Left ventricle myocardium inferior (tissue), 1 donor: ENCODE data around the gene DISP3. TPM values are rescaled to one million over a fixed set of nuclear protein-coding genes. Genes with fewer than 3 reads are reported as not detected.

ENCODE experiments used
- DNase-seq: peaks from one replicate; pipeline ENCODE4 v3.0.0-alpha.2; 2020
- H3K27ac ChIP-seq: fragments of 200-600 bp; replicated peaks from 2 replicates; pipeline ENCODE4 v1.8.0; 2021
- H3K27me3 ChIP-seq: fragments of 200-600 bp; 2 replicates; pipeline ENCODE4 v1.8.0; 2021; ENCODE audit warnings: low read depth
- H3K36me3 ChIP-seq: fragments of 200-600 bp; 2 replicates; pipeline ENCODE4 v1.8.0; 2021
- H3K4me1 ChIP-seq: fragments of 200-600 bp; 2 replicates; pipeline ENCODE4 v1.8.0; 2021
- H3K4me3 ChIP-seq: fragments of 200-600 bp; 2 replicates; pipeline ENCODE4 v1.8.0; 2021; ENCODE audit warnings: mild to moderate bottlenecking, moderate library complexity
- H3K9me3 ChIP-seq: fragments of 200-600 bp; replicated peaks from 2 replicates; pipeline ENCODE4 v1.8.0; 2021
- CTCF ChIP-seq: fragments of 200-600 bp; IDR thresholded peaks from 2 replicates; pipeline ENCODE4 v1.8.0; 2021; ENCODE audit warnings: antibody characterized with exemption, mild to moderate bottlenecking, borderline replicate concordance
- intact Hi-C: fragments of 100-400 bp; cut with micrococcal nuclease; formaldehyde crosslinking; loops from one replicate; pipeline ENCODE4 v1.11.0; 2022
- total RNA-seq: library from RNA; stranded (reverse); fragmentation: NEBNext Ultra II Directional; extraction: Animal tissue kit (Norgen Biotek cat#: 25700); gene quantifications from one replicate; pipeline ENCODE4 v1.2.1, GENCODE V29; 2021
- donor health status: DM: no; HTN: yes; CAD: no; lungs with severe emphysema.

Gene DISP3
- total RNA-seq, 1 donor from 2014 or later, result not detected

DNA sequence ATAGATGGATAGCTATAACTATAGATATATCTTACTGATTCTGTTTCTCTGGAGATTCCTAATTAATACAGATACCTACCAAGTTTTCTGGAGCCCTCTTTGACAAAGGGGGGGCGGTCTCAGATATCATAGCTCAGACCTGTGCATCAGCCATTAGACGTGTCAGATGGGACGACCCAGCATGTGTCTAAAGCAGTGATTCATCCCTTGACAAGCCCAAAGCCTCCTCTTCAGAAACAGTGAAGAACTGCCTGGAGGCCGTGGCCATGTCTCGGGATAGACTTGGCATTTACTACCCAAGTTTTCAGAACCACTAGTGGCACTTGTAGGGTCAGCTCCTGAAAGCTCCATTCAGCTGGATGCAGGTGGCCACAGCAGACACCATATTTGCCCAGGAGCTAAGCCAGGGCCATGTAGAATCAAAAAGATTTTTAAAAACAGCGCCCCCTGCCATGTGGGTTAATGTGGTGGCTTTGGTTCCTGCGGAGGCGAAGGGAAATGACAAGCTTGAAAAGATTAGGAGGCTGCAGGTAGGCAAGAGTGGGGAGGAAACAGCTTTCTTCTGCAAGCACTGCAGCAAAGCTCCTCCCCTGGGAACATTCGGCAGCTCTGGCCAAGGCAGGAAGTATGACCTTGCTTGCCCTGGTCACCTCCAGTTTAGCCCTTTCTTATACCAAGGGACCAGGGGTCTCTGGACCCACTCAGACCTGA, 93.1 kb downstream of the DISP3 start:
- Histone ChIP-seq H3K9me3 (no peaks in the 10 kb centered on the region), H3K36me3 (no peaks in the 10 kb centered on the region), H3K4me1 (peaks cover 11% of the 10 kb centered on the region), H3K4me3 (no peak overlapping the region), H3K27ac (no peak overlapping the region), H3K27me3 (peaks cover 59% of the 10 kb centered on the region)
- intact Hi-C loops, result no loop called here
- TF ChIP-seq CTCF, result peak; percentile 26
- DNase-seq, result no peak

DNA sequence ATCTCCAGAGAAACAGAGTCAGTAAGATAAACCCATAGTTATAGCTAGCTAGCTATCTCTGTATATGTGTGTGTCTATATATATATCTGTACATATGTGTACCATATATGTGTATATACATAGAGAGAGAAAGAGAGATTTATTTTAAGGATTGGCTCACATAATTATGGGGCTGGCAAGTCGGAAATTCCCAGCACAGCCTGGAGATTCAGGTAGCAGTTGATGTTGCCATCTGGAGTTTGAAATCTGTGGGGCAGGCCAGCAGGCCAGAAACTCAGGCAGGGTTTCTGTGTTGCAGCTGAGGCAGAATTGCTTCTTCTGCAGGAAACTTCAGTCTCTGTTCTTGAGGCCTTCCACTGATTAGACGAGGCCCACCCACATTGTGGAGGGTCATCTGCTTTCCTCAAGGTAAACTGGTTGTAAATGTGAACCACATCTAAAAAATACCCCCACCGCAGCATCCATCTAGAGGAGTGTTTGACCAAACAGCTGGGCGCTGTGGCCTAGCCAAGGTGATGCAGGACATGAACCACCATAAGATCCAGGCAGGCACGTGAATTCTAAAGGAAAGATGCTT, 94.2 kb downstream of the DISP3 start:
- Histone ChIP-seq H3K36me3 (no peaks in the 10 kb centered on the region), H3K4me1 (peaks cover 11% of the 10 kb centered on the region), H3K27ac (no peak overlapping the region), H3K9me3 (no peaks in the 10 kb centered on the region), H3K4me3 (no peak overlapping the region), H3K27me3 (peaks cover 59% of the 10 kb centered on the region)
- TF ChIP-seq CTCF, result no peak
- intact Hi-C loops, result no loop called here
- DNase-seq, result no peak

- H3K4me3 ChIP-seq, result no peak overlapping the region
- H3K9me3 ChIP-seq, result no peaks in the 10 kb centered on the region
- TF ChIP-seq CTCF, result no peak
- H3K27me3 ChIP-seq, result peaks cover 58% of the 10 kb centered on the region
- no peak overlapping the region for H3K27ac ChIP-seq
- peaks cover 11% of the 10 kb centered on the region for H3K4me1 ChIP-seq
- H3K36me3 ChIP-seq, result no peaks in the 10 kb centered on the region
- intact Hi-C loops, result no loop called here
- no peak for DNase-seq
Observed at GRCh38 chr1:11575553-11575952, 96.6 kb downstream of the DISP3 start.

- Histone ChIP-seq H3K4me3 (no peak overlapping the region), H3K27me3 (peaks cover 54% of the 10 kb centered on the region), H3K27ac (no peak overlapping the region), H3K9me3 (no peaks in the 10 kb centered on the region), H3K36me3 (no peaks in the 10 kb centered on the region), H3K4me1 (peaks cover 9% of the 10 kb centered on the region)
- no peak for TF ChIP-seq CTCF
- no peak for DNase-seq
- intact Hi-C loops, result no loop called here
Observed at GRCh38 chr1:11576109-11576875, 97.3 kb downstream of the DISP3 start.

DNA sequence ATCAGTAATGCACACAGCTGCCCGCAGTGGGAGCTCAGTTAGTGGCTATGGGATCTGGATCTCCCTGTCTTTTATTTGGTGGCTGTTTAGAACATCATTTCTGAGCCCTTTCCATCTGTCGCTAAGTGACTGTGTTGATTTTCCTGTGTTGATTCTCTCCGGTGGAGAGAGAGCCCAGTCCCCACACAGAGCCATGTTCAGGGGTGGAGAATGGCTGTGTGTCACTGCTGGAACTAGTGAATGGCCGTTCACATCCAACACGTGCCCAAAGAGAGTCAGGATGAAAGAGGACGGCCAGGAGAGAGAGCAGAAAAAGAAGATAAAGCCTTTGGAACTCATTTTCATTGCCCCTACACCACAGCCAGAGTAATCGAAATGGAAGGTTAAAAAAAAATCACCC, 99.0 kb downstream of the DISP3 start:
- intact Hi-C loops, result no loop called here
- Histone ChIP-seq H3K27me3 (peaks cover 57% of the 10 kb centered on the region), H3K4me1 (no peaks in the 10 kb centered on the region), H3K4me3 (no peak overlapping the region), H3K36me3 (no peaks in the 10 kb centered on the region), H3K27ac (no peak overlapping the region), H3K9me3 (no peaks in the 10 kb centered on the region)
- no peak for DNase-seq
- no peak for TF ChIP-seq CTCF
